Activated effector memory CD4-positive, alpha-beta T cell treated with Interleukin-2 at 50 U/mL for 16 hours (primary cell): Measurements from ENCODE around the gene NUDT2.
"Not testable (repeated sequence)": the region's sequence is repeated elsewhere in the genome, so short reads cannot be mapped to it uniquely, and the experiment has no call there.

Experiments
- DNase-seq: peaks from one replicate; pipeline ENCODE4 v3.0.0-alpha.2; 2020

The NUDT2 gene

GRCh38 chr9:34337403-34337802, 8.0 kb downstream of the NUDT2 start:
- DNase-seq = no peak

- DNase-seq = not testable (repeated sequence)
Observed at GRCh38 chr9:34338079-34338478, 8.7 kb downstream of the NUDT2 start.

- no peak for DNase-seq
Observed at GRCh38 chr9:34338665-34339385, 9.5 kb downstream of the NUDT2 start.

- DNase-seq = no peak
Observed at GRCh38 chr9:34341659-34342295, 12.4 kb downstream of the NUDT2 start.

- DNase-seq = no peak
Observed at GRCh38 chr9:34343090-34343489, 13.7 kb downstream of the NUDT2 start.

- no peak for DNase-seq
Observed at GRCh38 chr9:34343605-34344004, 14.2 kb downstream of the NUDT2 start.

GRCh38 chr9:34346873-34347799, 17.8 kb downstream of the NUDT2 start:
- DNase-seq = no peak

- DNase-seq = no peak
Observed at GRCh38 chr9:34347800-34348158, 18.4 kb downstream of the NUDT2 start.

- no peak for DNase-seq
Observed at GRCh38 chr9:34349324-34349723, 20.0 kb downstream of the NUDT2 start.

GRCh38 chr9:34352122-34352652, 22.8 kb downstream of the NUDT2 start:
- not testable (repeated sequence) for DNase-seq

- not testable (repeated sequence) for DNase-seq
Observed at GRCh38 chr9:34352957-34353356, 23.6 kb downstream of the NUDT2 start.

- DNase-seq = no peak
Observed at GRCh38 chr9:34362614-34363214, 33.3 kb downstream of the NUDT2 start.

GRCh38 chr9:34363619-34364351, 34.4 kb downstream of the NUDT2 start:
- DNase-seq = no peak

- no peak for DNase-seq
Observed at GRCh38 chr9:34365282-34365681, 35.9 kb downstream of the NUDT2 start.

- DNase-seq = no peak
Observed at GRCh38 chr9:34366365-34366764, 37.0 kb downstream of the NUDT2 start.

- DNase-seq = not testable (repeated sequence)
Observed at GRCh38 chr9:34367751-34368410, 38.5 kb downstream of the NUDT2 start.

- not testable (repeated sequence) for DNase-seq
Observed at GRCh38 chr9:34368796-34369195, 39.4 kb downstream of the NUDT2 start.

- DNase-seq = no peak
Observed at GRCh38 chr9:34369636-34370035, 40.3 kb downstream of the NUDT2 start.

GRCh38 chr9:34370335-34370969, 41.1 kb downstream of the NUDT2 start:
- DNase-seq = no peak

- DNase-seq = no peak
Observed at GRCh38 chr9:34370970-34371880, 41.9 kb downstream of the NUDT2 start.
